Measurements from ENCODE around the gene HOXC10. TPM values are rescaled to one million over a fixed set of nuclear protein-coding genes. Genes with fewer than 3 reads are reported as not detected.

HOXC10 gene
- total and polyA plus RNA-seq, 2 of the 8 experiments (the other 6 are each of a cell fraction or from before 2014, with no cell fraction given): not detected

GRCh38 chr12:53983568-53983949 lies 1.4 kb upstream of the HOXC10 start:
- CTCF ChIA-PET (ENCODE audit: partially characterized antibody): interaction anchor here (3.4 to 5.8 kb wide), 5 partner anchors 21 to 231 kb away, joined by 20 to 91 read pairs (median 40); partner anchors contain the start of genes HOXC12, HOXC8 and HOXC9
- no peak for FAIRE-seq

More at GRCh38 chr12:53983568-53983949, 1.4 kb upstream of the HOXC10 start:
- Histone ChIP-seq H3K18ac (ENCODE audit: extremely low read depth, low read length) (no peak overlapping the region), H2BK12ac (ENCODE audit: low read depth, low read length) (no peak overlapping the region), H2BK15ac (ENCODE audit: low read length) (no peak overlapping the region), H2AFZ (ENCODE audit: low read length) (no peak overlapping the region), H3K79me1 (ENCODE audit: low read depth, low read length) (no peaks in the 10 kb centered on the region), H3K27ac (ENCODE audit: low read depth, low read length) (no peak overlapping the region), H3K14ac (ENCODE audit: insufficient read length) (no peak overlapping the region), H3K4ac (replicated peaks; ENCODE audit: insufficient read length, low read depth, low read length) (no peak overlapping the region), H3K4me2 (ENCODE audit: insufficient read depth in 1 of 2, low read depth in 2 of 2, low read length in 2 of 2) (no peak overlapping the region), H4K91ac (replicated peaks; ENCODE audit: insufficient read length, low read length) (no peak overlapping the region), H3K4me1 (replicated peaks in 1 of 4; ENCODE audit: control insufficient read depth in 3 of 4, insufficient read depth in 4 of 4, low read length in 3 of 4) (peaks cover 0 to 6% (median 3%) of the 10 kb centered on the region in 4 experiments; a peak in 4 of 7 replicates), H4K5ac (ENCODE audit: insufficient read length, low read depth, low read length) (no peak overlapping the region), H3K56ac (replicated peaks; ENCODE audit: insufficient read length, low read depth, low read length) (no peak overlapping the region), H3K36me3 (ENCODE audit: control insufficient read depth in 2 of 4, insufficient read depth in 4 of 4, low read length in 3 of 4) (peaks cover 0 to 8% (median 0%) of the 10 kb centered on the region in 4 experiments; a peak in 1 of 8 replicates), H3K79me2 (ENCODE audit: control insufficient read depth in 1 of 2, insufficient read depth in 2 of 2, low read length in 2 of 2) (no peaks in the 10 kb centered on the region), H3K27me3 (replicated peaks in 1 of 4; ENCODE audit: control insufficient read depth in 3 of 4, extremely low read depth in 1 of 4, insufficient read depth in 3 of 4, low read length in 3 of 4) (peaks cover 91 to 99% (median 97%) of the 10 kb centered on the region in 4 experiments), H2AK5ac (ENCODE audit: low read depth, low read length) (no peak overlapping the region), H2BK20ac (ENCODE audit: low read length) (no peak overlapping the region), H4K8ac (ENCODE audit: extremely low read depth, insufficient read depth, low read length) (no peak overlapping the region), H3K23ac (ENCODE audit: insufficient read length) (no peak overlapping the region), H3K9me3 (ENCODE audit: insufficient read depth in 2 of 2, low read depth in 1 of 2, low read length in 1 of 2) (peaks cover 0 to 9% of the 10 kb centered on the region in 2 experiments; a peak in 1 of 4 replicates), H3K9ac (replicated peaks in 1 of 4; ENCODE audit: extremely low read depth in 1 of 4, low read depth in 3 of 4, low read length in 3 of 4) (no peak overlapping the region), H2BK120ac (replicated peaks; ENCODE audit: low read depth, low read length) (no peak overlapping the region), H2BK5ac (ENCODE audit: low read depth, low read length) (no peak overlapping the region), H3K23me2 (ENCODE audit: low read depth, low read length) (no peaks in the 10 kb centered on the region; the same call in 1 of the 2 replicates), H3K4me3 (ENCODE audit: extremely low read depth in 1 of 4, insufficient read depth in 2 of 4, low read depth in 3 of 4, low read length in 4 of 4) (no peak overlapping the region), H4K20me1 (replicated peaks in 1 of 2; ENCODE audit: control insufficient read depth in 1 of 2, insufficient read depth in 2 of 2, low read length in 2 of 2) (peaks cover 17 to 34% of the 10 kb centered on the region in 2 experiments)
- whole genome bisulfite sequencing, 2 experiments (ENCODE audit: extremely low coverage in 1 of 2, insufficient coverage in 1 of 2, insufficient read length in 1 of 2, insufficient replicate concordance in 2 of 2, low coverage in 1 of 2, low lambda C conversion rate in 2 of 2, missing lambda C conversion rate in 1 of 2): 17% methylated on average over 17 of the region's 17 CpGs; no CpG with 5 or more reads in 1 of the 2 experiments
- DNase-seq (ENCODE audit: low read depth in 1 of 2, low spot score in 2 of 2): no peak
- peak; percentile 94 for TF ChIP-seq SUZ12 (IDR thresholded peaks at IDR 0.05; ENCODE audit: low read length)
- peak; percentile 90 for TF ChIP-seq EZH2 (IDR thresholded peaks at IDR 0.05; ENCODE audit: low read depth, low read length, severe bottlenecking)
- no peak for TF ChIP-seq EGR1 (IDR thresholded peaks at IDR 0.05; ENCODE audit: borderline replicate concordance, low read depth, low read length)
- POLR2A ChIA-PET (ENCODE audit: partially characterized antibody): no interaction called here
